Hematopoietic multipotent progenitor cell treated with erythropoietin and hydrocortisone succinate and interleukin-3 and kit ligand, for 15 days (in vitro differentiated cells): Measurements from ENCODE around the gene ANKRD22.
"Not testable (repeated sequence)": the region's sequence is repeated elsewhere in the genome, so short reads cannot be mapped to it uniquely, and the experiment has no call there.

Experiments used
- DNase-seq: peaks from one replicate; pipeline ENCODE4 v3.0.0-alpha.2; 2015; ENCODE audit warnings: low spot score

Gene ANKRD22

GRCh38 chr10:88877298-88877697 lies 25.7 kb upstream of the ANKRD22 start:
- no peak for DNase-seq

- DNase-seq, result no peak
Observed at GRCh38 chr10:88875081-88875480, 23.4 kb upstream of the ANKRD22 start.

GRCh38 chr10:88874281-88874680 lies 22.6 kb upstream of the ANKRD22 start:
- DNase-seq, result no peak

GRCh38 chr10:88873757-88874156 lies 22.1 kb upstream of the ANKRD22 start:
- no peak for DNase-seq

DNA sequence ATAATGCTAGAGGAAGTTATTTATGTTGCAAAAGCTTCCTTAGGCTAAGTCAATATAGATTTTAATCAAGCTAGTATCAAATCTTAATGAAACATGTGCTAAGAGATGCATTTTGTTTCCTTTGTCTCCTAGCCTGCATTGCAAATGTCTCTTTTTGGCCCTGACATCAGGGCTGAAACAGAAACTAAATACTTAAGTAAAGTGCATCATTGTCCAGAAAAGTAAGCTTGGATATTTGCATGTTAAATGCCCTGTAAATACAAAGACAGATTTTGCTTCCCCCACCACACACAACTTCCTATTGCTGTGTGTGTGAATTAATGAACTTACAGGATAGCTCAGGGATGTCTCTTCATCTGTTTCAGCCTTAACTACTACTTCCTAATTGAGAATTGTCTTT lies 18.4 kb upstream of the ANKRD22 start:
- DNase-seq, result no peak

GRCh38 chr10:88866454-88866853 lies 14.8 kb upstream of the ANKRD22 start:
- no peak for DNase-seq

- DNase-seq, result no peak
Observed at GRCh38 chr10:88865281-88865876, 13.7 kb upstream of the ANKRD22 start.

GRCh38 chr10:88861036-88861435 lies 9.4 kb upstream of the ANKRD22 start:
- no peak for DNase-seq

GRCh38 chr10:88858491-88858890 lies 6.8 kb upstream of the ANKRD22 start:
- DNase-seq, result no peak

GRCh38 chr10:88857831-88858230 lies 6.2 kb upstream of the ANKRD22 start:
- DNase-seq, result no peak

DNA sequence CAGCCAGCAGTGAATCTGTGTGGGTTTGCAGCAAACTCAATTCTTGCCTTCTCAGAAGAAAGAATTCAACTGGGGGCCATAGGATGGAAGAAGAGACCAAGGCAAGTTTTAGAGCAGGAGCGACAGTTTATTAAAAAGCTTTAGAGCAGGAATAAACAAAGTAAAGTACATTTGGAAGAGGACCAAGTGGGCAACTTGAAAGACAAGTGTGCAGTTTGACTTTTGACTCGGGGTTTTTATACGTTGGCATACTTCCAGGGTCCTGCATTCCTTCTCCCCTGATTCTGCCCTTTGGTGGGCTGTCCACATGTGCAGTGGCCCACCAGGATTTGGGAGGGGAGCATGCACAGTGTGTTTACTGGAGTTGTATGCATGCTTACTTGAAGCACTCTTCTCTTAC lies 3.0 kb upstream of the ANKRD22 start:
- DNase-seq, result no peak

- no peak for DNase-seq
Observed at GRCh38 chr10:88853155-88853881, 1.7 kb upstream of the ANKRD22 start.

- DNase-seq, result no peak
Observed at GRCh38 chr10:88852327-88852726, 683 bp upstream of the ANKRD22 start.

GRCh38 chr10:88850712-88851111 lies 932 bp downstream of the ANKRD22 start:
- no peak for DNase-seq

GRCh38 chr10:88849234-88849633 lies 2.4 kb downstream of the ANKRD22 start:
- DNase-seq, result no peak

GRCh38 chr10:88848499-88848898 lies 3.1 kb downstream of the ANKRD22 start:
- no peak for DNase-seq

DNA sequence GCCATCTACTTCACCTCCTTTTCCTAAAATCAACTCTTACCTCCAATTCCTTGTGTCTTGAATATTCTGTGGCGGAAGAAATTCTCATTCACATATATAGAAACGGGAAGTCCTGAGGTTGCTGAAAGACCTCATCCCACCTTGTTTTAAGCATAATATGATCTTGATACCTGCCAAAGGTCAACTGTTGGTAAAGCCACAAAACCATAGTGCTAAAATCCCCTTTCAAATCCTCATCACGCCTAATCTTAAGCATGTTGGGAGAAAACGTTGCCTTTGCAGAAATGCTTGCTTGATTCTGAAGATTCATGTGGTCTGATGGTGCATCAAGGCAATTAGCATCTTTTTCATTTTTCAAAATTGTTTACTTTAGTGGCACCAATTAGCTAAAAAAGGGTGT lies 8.5 kb downstream of the ANKRD22 start:
- no peak for DNase-seq

GRCh38 chr10:88841316-88842111 lies 10.1 kb downstream of the ANKRD22 start:
- DNase-seq, result no peak

GRCh38 chr10:88840881-88841280 lies 10.8 kb downstream of the ANKRD22 start:
- DNase-seq, result no peak

DNA sequence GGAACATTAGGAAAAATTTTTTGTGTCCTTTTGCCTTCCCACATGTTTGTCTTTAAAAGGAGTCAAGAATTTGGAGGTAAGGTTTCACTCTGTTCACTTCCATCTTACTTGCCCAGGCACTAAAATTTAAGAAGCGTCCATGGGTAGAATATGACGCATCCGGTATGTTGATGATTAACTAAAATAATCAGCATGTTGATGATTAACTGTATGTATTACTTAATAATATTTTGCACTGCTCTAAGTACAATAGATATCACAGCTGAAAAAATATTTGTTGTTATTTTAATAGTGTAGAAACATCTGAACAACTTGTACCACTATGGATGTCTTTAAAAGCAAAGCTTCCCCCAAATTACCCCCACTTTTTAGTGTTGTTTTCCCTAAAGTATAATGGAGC lies 11.5 kb downstream of the ANKRD22 start:
- DNase-seq, result no peak

DNA sequence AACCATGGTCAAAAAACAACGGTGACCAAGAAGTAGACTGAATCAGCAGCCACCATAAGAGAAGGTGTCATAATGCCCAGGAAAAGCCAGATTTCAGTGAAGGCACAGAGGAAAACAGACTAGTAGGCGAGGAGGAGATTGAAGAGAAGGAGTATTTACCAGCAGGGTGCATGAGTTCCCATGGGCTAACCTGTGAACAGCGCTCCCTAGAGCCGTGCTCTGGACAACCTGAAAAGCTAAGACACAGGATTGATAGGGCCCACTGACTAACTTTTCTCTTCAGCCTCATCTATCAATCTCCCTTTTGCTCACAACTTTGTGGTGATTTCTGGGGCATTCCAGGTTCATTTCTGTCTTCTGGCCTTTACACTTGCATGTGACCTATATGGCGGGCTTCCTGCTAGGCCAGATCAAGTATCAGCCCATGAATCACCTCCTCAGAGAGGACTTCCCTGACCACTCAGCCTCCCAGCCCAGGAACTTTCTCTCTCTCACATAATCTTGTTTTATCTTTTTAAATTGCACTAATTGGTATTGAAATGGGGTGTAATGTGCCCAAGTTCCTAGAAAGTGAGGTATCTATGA lies 12.8 kb downstream of the ANKRD22 start:
- DNase-seq, result no peak

GRCh38 chr10:88837632-88838031 lies 14.0 kb downstream of the ANKRD22 start:
- not testable (repeated sequence) for DNase-seq

GRCh38 chr10:88835910-88836221 lies 15.8 kb downstream of the ANKRD22 start:
- DNase-seq, result no peak
